NCI-H69 (cell line): Measurements from ENCODE around the gene TMEM82.
"Not testable (repeated sequence)": the region's sequence is repeated elsewhere in the genome, so short reads cannot be mapped to it uniquely, and the experiment has no call there.

ENCODE experiments used
- DNase-seq: peaks from one replicate; lab custom pipeline; 2025; lab: John Stamatoyannopoulos, UW

Gene TMEM82

DNA sequence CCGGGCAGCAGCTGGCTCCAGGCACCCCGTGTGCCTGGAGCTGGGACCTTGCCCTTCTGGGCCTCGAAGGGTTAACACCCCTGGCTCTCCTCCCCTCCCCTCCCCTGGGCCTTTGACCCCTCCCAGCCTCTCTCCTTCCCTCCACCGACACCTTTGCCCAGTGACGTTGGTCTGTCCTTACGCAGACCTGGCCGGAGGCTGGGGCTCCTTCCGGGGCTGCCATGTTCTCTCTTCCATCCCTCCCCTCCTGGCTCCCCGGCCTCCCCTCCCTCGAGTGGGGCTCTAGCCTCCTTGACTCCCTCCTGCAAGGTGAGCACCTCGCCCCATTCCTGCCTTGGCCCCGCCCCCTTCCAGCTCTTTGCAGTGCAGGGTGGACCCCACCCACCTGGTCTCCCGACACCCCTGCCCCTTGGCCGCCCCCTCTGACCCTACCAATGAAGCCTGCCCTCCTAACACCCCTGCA, at the start of gene TMEM82:
Gene TMEM82, plus strand, starts transcription at position 161 of the 463 bp plus-strand sequence. Its CDS starts 61 bp downstream, at position 222.
- DNase-seq, result no peak

- no peak for DNase-seq
Measured at GRCh38 chr1:15693371-15693770, 48.9 kb upstream of the TMEM82 start.

GRCh38 chr1:15696956-15697521, 45.3 kb upstream of the TMEM82 start:
- no peak for DNase-seq

DNA sequence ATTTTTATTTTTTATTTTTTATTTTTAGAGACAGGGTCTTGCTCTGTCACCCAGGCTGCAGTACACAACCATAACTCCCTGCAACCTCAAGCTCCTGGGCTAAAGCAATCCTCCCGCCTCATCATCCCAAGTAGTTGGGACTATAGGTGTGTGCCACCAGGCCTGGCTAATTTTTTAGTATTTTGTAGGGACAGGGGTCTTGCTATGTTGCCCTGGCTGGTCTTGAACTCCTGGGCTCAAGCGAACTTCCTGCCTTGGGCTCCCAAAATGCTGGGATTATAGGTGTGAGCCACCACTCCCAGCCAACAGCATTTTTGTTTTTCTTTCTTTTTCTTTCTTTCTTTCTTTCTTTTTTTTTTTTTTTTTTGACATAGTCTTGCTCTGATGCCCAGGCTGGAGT, 44.1 kb upstream of the TMEM82 start:
- DNase-seq, result no peak

DNA sequence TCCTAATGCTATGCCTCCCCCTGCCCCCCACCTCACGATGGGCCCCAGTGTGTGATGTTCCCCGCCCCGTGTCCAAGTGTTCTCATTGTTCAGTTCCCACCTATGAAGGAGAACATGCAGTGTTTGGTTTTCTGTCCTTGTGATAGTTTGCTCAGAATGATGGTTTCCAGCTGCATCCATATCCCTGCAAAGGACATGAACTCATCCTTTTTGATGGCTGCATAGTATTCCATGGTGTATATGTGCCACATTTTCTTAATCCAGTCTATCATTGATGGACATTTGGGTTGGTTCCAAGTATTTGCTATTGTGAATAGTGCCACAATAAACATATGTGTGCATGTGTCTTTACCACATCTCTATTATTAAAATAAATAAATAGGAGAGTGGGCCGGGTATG, 43.0 kb upstream of the TMEM82 start:
- DNase-seq, result not testable (repeated sequence)

GRCh38 chr1:15700508-15700907, 41.8 kb upstream of the TMEM82 start:
- DNase-seq, result no peak

GRCh38 chr1:15701784-15702183, 40.5 kb upstream of the TMEM82 start:
- DNase-seq, result peak; percentile 41

GRCh38 chr1:15702722-15703550, 39.4 kb upstream of the TMEM82 start:
- peak; percentile 40 for DNase-seq

DNA sequence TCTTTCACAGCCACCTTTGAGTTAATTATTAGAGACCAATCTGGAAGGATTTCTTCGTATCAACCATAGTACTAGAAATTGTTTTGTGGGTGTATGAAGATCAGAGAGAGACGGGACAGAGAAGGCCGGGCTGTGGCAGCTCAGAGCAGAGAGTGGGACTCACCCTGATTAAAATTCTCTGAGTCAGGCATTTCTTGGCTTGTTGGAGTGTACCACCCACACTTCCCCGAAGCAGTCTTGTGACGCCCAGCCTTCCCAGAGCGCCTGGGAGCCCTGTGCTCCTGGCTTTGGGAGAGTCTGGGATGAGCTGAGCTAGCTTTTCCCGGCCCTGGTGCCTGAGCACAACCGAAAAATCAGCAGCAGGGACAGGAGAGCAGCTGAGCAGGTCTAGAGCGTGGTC, 38.7 kb upstream of the TMEM82 start:
- DNase-seq, result no peak

DNA sequence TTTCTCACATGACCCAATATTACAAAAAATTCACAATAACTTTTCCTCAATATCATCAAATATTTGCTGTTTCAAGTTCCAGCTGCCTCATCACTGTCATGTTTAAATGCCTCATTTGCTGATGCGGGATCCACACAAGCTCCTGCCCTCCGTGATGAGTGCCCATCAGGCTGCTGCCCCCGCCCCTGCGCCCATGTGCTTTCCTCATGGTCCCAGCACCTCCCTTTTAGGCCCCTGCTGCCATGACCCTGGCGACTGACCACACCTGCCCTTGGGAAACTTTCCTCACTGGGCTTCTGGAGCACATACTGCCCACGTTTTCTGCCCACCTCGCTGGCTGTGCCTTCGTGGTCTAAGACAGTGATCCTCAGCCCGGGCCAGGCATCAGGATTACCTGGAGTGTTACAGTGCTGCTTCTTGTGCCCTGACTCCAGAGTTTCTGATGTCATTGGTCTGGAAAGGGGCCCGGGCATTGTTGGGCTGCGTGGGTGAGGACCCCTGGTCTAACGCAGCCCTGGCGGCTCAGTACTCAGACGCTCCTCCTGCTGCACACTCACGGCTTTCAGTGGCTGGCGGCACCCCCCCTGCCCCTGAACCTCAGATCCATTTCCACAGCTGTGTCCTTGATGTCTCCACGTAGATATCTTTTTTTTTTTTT, 37.6 kb upstream of the TMEM82 start:
- DNase-seq, result no peak

GRCh38 chr1:15705184-15705566, 37.1 kb upstream of the TMEM82 start:
- no peak for DNase-seq

DNA sequence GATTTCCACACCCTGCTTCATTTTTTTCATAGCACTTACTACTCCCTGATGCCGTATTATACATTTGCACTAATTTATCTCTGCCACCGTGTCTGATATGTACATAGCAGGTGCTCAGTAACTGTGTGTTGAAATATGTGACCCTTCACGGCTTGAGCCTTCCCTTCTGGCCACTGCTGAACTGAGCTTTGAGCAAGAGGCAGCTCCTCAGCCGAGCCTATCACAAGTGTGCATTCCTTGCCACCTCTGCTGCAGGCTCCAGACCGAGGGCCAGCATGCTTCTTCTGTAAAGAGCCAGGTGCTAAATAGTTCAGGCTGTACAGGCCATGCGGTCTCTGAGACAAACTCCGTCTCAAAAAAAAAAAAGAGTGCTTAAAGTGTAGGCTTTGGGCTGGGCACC, 35.5 kb upstream of the TMEM82 start:
- no peak for DNase-seq

DNA sequence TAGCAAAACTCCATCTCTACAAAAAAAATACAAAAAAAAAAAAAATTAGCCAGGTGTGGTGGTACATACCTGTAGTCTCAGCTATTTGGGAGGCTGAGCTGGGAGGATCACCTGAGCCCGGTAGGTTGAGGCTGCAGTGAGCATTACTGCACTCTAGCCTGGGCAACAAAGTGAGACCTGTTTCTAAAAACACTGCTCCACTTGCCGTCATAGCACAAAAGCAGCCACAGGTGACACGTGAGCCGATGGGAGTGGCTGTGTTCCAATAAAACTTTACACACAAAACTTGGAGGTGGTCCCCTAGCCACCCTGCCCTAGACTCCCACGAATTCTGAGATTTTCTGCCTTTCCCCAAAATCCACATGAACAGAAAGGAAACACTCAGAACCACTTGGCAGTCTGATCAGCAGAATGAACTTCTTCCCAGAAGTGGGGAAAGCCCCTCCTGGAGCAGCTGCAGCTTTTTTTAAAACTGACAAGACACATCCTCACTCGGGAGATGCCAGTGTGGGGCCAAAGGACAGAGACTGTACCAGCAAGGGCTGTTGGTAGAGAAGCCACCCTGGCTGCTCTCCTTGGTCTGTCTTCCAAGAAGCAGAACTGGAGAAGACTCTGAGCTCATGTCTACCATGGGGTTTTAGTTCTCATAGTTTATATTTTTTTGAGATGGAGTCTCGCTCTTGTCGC, 34.9 kb upstream of the TMEM82 start:
- DNase-seq, result no peak

DNA sequence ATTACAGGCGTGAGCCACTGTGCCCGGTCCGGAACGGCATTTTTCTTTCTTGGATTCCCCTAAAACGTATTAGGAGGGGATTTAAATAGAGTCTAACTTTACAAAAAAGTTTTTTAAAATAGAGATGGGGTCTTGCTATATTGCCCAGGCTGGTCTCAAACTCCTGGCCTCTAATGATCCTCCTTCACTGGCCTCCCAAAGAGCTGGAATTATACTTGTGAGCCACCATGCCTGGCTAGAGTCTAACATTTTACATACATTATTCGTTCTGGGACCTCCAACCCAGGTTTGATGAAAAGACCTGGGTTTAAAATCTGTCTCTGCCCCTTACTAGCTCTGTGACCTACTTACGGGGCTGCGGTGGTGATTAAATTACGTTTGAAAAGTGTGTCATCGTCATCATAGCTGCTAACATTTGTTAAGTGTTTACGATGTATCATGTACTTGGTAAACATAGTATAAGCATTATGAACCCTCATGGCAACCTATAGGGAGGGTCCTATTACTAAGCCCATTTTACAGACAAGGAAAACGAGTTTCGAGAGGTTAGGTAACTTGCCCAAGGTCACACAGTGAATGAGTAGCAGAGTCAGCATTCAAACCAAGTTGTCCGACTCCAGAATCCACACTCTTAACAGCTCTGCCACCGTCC, 33.7 kb upstream of the TMEM82 start:
- no peak for DNase-seq

- peak; percentile 81 for DNase-seq
Measured at GRCh38 chr1:15709226-15709625, 33.1 kb upstream of the TMEM82 start.

DNA sequence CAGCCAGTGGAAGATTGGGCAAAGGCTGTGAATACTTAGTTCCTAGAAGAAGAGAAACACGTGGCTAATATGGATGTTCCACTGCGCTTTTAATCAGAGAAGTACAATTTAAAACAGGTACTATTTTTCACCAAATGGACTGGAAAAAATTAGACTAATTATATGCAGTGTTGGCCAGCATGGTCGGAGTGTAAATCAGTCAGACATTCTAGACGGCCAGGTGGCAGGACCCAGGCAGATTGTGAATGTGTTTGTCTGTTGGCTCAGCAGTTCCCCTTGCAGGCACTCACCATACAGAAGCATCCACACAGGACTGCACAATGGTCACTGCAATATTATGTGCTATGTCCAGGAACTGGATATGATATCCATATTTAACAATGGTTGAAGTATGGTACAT, 30.1 kb upstream of the TMEM82 start:
- peak; percentile 76 for DNase-seq

DNA sequence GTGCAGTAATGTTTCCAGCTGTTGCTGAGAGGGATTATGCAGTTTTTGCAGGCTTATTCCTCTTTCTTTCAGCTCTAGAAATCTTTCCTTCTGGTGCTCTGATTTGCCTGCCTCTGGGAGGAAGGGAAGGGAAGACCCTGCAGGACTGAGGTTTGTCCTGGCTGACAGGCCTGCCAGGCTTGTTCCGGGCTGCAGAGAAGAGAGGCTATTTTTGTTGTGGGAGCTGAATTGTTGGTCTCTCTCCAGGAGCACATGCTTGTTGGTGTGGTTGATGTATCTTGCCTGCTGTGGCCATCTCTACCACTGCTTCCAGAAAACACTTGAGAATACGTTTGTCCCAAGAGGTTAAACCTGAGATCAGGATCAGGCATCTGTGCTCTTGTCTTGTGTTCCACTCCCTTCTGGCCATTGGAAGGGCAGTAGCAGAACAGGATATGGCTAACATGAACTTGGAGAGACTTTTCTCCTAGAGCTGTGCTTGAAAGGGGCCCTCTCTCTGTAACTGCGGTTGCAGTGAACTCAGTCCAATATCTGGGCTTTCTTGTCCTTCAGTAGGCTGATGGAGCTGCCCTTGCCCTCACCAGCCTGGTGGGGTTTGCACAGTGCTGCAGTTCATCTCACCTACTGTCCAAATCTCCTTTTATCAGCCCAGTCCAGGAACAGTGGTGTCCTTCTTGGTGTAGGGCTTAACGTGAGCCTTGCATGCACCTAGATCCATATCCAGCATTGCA, 27.7 kb upstream of the TMEM82 start:
- DNase-seq, result no peak

GRCh38 chr1:15717418-15718125, 24.7 kb upstream of the TMEM82 start:
- DNase-seq, result no peak

DNA sequence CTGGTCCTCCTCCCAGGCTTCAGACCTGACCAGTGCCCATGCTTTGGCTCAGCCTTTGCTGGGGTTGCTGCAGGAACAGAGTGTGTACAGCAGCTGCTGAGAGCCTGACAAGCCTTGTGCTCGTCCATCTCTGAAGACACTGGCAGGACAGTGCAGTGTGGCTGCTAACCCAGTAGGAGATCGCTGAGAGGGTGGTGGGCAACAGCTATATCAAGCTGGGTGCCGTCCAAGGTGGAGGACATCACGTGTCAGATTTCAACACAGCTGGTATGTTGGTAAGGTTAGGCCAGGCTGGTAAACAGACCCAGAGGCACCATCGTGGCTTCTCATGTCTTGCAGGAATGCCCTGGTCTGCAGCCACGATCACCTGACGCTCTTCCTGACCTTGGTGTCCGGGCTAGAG, 24.1 kb upstream of the TMEM82 start:
- DNase-seq, result no peak

DNA sequence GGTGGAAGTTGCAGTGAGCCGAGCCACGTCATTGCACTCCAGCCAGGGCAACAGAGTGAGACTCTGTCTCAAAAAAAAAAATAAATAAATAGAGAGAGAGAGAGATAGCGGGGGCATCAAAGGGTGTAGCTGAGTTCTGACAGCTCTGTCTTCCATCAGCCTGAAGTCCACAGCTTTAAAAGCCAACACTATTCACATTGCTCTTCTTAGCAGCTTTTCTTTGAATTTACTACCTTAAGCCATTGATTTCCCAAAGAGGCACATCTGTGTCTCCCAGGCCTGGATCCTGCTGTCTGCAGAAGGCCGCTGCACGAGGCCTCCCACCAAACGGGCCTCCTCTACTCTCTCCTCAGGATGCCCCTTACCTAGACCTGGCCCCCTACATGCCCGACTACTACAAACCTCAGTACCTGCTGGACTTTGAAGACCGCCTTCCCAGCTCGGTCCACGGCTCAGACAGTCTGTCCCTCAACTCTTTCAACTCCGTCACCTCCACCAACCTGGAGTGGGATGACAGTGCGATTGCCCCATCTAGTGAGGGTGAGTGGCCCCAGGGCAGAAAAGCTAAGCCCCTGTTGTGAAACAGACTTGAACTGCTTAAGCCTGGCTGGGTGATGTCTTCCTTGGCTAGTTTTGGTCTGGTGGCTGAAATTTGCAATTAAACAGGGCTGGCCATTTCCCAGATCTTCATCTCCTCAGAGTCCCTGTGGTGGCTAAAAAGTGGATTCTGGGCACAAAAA, 22.7 kb upstream of the TMEM82 start:
- no peak for DNase-seq
